NCI-H1092 treated with DMSO at 0.1 percent for 48 hours (cell line): Measurements from ENCODE around the gene NRAP.

Experiments used
- DNase-seq: peaks from one replicate; lab custom pipeline; 2025; lab: John Stamatoyannopoulos, UW

NRAP gene, protein sequence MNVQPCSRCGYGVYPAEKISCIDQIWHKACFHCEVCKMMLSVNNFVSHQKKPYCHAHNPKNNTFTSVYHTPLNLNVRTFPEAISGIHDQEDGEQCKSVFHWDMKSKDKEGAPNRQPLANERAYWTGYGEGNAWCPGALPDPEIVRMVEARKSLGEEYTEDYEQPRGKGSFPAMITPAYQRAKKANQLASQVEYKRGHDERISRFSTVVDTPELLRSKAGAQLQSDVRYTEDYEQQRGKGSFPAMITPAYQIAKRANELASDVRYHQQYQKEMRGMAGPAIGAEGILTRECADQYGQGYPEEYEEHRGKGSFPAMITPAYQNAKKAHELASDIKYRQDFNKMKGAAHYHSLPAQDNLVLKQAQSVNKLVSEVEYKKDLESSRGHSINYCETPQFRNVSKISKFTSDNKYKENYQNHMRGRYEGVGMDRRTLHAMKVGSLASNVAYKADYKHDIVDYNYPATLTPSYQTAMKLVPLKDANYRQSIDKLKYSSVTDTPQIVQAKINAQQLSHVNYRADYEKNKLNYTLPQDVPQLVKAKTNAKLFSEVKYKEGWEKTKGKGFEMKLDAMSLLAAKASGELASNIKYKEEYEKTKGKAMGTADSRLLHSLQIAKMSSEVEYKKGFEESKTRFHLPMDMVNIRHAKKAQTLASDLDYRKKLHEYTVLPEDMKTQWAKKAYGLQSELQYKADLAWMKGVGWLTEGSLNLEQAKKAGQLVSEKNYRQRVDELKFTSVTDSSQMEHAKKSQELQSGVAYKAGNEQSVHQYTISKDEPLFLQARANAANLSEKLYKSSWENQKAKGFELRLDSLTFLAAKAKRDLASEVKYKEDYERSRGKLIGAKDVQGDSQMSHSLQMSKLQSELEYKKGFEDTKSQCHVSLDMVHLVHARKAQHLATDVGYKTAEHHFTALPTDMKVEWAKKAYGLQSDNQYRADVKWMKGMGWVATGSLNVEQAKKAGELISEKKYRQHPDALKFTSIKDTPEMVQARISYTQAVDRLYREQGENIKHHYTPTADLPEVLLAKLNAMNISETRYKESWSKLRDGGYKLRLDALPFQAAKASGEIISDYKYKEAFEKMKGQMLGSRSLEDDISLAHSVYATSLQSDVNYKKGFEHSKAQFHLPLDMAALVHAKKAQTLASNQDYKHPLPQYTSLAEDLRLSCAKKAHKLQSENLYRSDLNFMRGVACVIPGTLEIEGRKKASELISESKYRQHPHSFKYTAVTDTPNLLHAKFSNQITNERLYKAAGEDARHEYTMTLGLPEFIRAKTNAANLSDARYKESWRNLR (N-terminal part only)

GRCh38 chr10:113663908-113664307, at the start of gene NRAP:
NRAP (minus strand) TSS chr10:113664041; CDS start chr10:113663882, 159 bp downstream.
- no peak for DNase-seq

DNA sequence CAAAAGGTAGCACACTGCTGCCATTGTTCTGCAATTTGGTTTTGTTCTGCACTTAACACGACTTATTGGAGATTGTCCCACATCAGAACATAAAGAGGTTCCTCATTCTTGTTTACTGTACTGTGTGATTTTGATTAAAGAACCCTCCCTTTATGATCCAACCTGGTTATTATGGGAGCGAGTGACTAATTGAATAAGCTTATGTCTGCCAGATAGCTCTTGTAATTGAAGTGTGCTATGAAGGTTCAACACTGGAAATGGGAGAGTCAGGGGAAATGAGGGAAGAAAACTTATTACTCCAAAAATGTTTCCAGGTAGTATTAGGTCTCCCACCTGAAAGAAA, 49.8 kb upstream of the NRAP start:
- no peak for DNase-seq

GRCh38 chr10:113712755-113713639, 49.2 kb upstream of the NRAP start:
- no peak for DNase-seq

GRCh38 chr10:113712024-113712423, 48.2 kb upstream of the NRAP start:
- DNase-seq, result no peak

DNA sequence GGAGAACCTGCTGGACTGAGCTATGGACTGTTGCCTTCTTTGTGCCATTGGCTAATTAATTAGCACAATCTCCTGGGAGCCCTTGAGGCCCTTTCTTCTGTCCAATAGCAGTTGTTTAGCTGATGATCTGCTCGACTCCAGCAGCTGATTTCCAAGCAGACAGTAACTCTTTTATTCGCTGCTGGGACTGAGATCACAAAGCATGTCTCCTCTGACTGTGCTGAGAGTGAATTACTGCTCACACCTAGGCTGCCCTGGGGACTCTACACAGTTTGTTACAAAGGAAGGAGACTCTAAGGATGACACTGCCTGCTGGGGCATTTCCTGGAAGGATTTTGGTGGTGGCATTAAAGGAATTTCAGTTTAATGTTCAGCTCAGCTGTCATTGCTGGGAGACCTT, 47.3 kb upstream of the NRAP start:
- DNase-seq, result no peak

DNA sequence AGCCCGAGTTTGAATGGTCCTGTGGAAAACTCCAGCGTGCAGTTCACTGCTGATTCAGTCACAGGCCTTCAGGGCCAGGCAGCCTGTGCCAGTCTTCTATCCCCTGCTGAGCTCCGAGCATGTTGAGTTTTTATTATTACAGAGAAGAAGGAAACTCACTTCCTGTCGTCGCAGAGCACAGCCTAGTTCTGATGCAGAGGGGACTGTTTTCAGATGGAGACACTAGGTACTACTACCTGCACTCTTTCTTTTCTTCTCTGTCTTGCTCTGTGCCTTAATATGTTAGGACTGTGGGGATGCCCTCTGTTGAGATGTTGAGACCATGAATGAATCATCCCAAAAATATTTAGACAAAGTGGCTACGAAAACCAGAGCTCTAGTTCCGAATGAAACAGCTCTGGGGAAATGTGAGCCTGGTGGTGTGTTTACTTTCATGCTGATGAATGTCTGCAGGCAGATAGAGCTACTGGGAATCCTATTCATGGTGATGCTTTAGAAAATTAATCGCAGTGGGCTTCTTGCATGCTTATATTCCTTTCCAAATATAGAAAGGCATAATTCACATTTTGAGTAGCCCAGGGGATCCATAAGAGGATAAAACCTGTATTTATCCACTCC, 45.5 kb upstream of the NRAP start:
- peak; percentile 36 for DNase-seq

DNA sequence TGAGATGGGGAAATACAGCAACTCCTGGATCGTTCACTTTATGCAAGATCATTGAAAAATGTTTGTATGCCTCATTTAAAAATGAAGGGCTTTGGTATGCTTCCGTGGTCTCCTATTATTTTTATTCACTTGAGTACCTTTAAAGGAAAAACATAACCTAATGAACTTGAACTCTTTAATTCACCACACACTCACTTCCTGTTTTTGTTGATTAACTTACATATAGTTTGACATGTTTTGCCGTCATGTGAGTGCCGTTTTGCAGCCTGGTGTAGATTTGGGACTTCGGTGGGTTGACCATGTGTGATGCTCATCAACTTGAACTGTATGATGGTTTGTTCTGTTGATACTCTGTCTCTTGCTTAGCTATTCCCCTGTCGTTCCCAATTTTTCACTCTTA, 44.8 kb upstream of the NRAP start:
- no peak for DNase-seq

DNA sequence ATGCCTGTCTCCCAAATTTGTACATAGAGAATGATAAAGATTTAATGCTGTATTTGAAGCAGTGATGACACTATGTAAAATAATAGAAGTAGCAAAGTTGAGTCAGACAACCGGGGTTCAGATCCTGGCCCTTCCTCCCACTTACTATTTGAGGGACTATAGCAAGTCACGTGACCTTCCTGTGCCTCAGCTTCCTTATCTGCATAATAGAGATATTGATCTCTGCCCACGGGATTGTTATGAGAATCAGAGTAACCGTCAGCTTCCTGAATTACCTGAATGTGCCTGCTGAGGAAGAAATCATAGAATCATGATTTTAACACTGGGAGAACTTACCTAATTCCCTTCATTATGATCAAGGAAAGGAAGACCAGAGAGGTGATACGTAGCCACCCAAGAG, 42.8 kb upstream of the NRAP start:
- DNase-seq, result no peak

- DNase-seq, result no peak
Measured at GRCh38 chr10:113705344-113705652, 41.5 kb upstream of the NRAP start.

DNA sequence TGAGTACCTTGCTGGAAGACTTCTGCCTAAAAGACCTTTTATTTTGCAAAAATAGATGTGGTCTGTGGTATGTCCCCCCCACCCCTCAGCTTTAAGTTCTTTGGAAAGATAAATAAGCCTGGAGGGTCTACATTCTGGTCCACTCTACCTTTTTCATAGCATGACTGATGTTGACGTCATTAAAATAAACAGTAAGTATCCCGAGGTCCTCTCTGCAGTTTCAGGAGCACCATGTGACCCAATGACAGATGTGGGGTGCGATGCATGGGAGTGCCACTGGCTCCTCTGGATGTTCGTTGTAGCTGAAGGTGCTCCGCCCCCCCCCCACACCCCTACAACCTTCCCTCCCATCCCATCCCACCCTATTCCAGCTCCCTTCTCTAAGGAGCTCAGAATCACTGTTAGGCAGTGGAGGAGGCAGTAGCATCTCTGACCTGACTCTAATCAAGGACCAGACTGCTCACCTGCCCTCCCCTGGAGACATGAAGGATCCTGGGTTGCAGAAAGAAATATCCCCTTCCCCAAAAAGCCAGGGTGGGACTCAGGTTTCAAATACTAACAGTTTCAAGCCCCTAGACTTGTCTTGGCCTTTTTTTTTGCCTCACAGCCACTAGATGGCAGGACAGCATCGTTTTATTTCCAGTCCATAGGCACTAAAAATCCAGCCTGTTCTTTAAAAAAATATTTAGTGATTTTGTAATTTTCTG, 40.9 kb upstream of the NRAP start:
- peak; percentile 23 for DNase-seq

GRCh38 chr10:113697595-113697994, 33.8 kb upstream of the NRAP start:
- DNase-seq, result no peak

GRCh38 chr10:113695691-113696090, 31.9 kb upstream of the NRAP start:
- DNase-seq, result no peak

GRCh38 chr10:113693348-113693747, 29.5 kb upstream of the NRAP start:
- no peak for DNase-seq

- DNase-seq, result no peak
Measured at GRCh38 chr10:113692271-113692670, 28.4 kb upstream of the NRAP start.

GRCh38 chr10:113691381-113691780, 27.5 kb upstream of the NRAP start:
- DNase-seq, result no peak

GRCh38 chr10:113690749-113691148, 26.9 kb upstream of the NRAP start:
- DNase-seq, result no peak

DNA sequence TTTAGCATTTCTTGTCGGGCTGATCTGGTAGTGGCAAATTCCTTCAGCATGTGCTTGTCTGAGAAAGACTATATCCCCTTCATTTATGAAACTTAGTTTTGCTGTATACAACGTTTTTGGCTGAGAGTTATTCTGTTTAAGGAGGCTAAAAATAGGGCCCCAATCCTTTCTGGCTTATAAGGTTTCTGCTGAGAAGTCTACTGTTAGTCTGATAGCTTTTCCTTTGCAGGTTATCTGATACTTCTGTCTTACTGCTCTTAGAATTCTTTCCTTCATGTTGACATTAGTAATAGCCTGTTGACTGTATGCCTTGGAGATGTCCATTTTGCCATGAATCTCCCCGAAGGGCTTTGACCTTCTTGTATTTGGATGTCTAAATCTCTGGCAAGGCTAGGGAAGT, 25.7 kb upstream of the NRAP start:
- DNase-seq, result no peak

- DNase-seq, result no peak
Measured at GRCh38 chr10:113689057-113689456, 25.2 kb upstream of the NRAP start.

GRCh38 chr10:113687037-113687436, 23.2 kb upstream of the NRAP start:
- no peak for DNase-seq

- DNase-seq, result no peak
Measured at GRCh38 chr10:113686028-113686427, 22.2 kb upstream of the NRAP start.
